Bronchial epithelial cell (primary cell): ENCODE measurements around the gene MPP3. TPM values are rescaled to one million over a fixed set of nuclear protein-coding genes. Genes with fewer than 3 reads are reported as not detected.

ENCODE experiments used
- DNase-seq: peaks from one replicate; pipeline ENCODE4 v3.0.0-alpha.2; 2010; ENCODE audit warnings: low read depth
- FAIRE-seq: peaks from 2 replicates; lab custom pipeline; 2011; peaks lifted over from hg19 to GRCh38; lab: Jason Lieb, UNC
- H3K27me3 ChIP-seq: 2 replicates; pipeline ENCODE4 v1.5.1; 2011; ENCODE audit warnings: low read length; ENCODE audit not compliant: control insufficient read depth, insufficient read depth
- H3K36me3 ChIP-seq: 2 replicates; pipeline ENCODE4 v1.5.1; 2011; ENCODE audit warnings: low read length; ENCODE audit not compliant: control insufficient read depth, insufficient read depth
- H3K4me3 ChIP-seq: 2 replicates; pipeline ENCODE4 v1.5.1; 2011; ENCODE audit warnings: mild to moderate bottlenecking, low read depth, low read length, control low read depth
- total RNA-seq: library from RNA; depleted of rRNA; stranded (reverse); fragments of >200 nt; gene quantifications from 2 replicates; pipeline ENCODE4 v1.2.1, GENCODE V29; 2014
- TF ChIP-seq, protein P1 (sequence below): IDR thresholded peaks from 2 replicates; pipeline ENCODE4 v1.5.1; 2011; ENCODE audit warnings: mild to moderate bottlenecking, moderate library complexity, low read length, control low read depth, inconsistent platforms; ENCODE audit not compliant: insufficient read depth, severe bottlenecking

Gene MPP3
- total RNA-seq, 1 donor from 2014 or later: 9.7 TPM

DNA sequence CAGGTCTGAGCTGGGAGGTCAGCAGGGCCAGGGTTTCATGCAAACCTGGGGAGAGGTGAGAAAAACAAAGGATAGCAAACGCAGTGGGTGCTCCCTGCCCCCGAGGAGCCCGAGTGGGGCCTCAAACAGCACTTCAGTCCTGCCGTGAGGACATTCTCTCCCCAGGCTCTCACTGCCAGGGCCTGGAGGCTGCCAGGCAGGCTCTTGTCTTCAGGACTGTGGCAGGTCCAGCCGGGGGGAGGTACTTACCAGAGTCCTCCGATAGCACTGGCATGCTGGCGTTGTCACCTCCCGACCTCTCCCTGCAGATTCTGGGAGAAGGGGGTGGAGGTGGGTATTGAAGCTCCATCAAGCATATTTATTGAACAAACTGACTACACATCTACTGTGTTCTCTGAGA is 1.3 kb downstream of the MPP3 start:
- Histone ChIP-seq H3K4me3 (no peak overlapping the region), H3K36me3 (peaks cover 17% of the 10 kb centered on the region), H3K27me3 (no peaks in the 10 kb centered on the region)
- TF ChIP-seq, protein P1, sequence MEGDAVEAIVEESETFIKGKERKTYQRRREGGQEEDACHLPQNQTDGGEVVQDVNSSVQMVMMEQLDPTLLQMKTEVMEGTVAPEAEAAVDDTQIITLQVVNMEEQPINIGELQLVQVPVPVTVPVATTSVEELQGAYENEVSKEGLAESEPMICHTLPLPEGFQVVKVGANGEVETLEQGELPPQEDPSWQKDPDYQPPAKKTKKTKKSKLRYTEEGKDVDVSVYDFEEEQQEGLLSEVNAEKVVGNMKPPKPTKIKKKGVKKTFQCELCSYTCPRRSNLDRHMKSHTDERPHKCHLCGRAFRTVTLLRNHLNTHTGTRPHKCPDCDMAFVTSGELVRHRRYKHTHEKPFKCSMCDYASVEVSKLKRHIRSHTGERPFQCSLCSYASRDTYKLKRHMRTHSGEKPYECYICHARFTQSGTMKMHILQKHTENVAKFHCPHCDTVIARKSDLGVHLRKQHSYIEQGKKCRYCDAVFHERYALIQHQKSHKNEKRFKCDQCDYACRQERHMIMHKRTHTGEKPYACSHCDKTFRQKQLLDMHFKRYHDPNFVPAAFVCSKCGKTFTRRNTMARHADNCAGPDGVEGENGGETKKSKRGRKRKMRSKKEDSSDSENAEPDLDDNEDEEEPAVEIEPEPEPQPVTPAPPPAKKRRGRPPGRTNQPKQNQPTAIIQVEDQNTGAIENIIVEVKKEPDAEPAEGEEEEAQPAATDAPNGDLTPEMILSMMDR: no peak
- no peak for FAIRE-seq
- DNase-seq: no peak

DNA sequence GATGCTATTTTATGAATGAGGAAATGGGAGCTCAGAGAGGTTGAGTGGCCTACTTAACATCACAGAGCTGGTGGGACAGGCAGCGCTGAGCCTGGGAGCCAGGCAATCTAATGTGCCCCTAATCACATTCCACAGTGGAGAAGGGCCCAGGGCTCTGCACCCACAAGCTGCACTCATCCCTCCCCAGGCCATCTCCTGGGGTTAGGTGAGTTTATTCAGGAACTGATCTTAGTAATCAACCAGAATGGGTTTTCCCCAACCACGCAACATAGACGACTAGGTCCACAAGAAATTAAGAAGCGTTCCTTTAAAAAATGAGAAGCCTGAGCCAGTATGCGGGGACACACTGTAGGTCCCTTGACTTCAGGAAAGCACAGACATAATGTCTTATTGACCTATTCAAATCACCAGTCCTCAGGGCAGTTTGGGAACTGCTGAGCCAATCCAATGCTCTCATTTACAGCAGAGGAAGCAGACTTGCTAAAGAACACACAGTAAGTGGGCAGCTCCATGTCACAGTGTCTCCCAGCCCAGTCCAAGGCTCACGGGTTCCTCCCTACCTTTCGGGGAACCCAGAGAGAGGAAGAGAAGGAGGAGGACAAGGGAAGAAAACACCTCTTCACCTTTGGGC is 2.3 kb downstream of the MPP3 start:
- FAIRE-seq (no peak), DNase-seq (no peak)
- TF ChIP-seq, protein P1: no peak
- H3K4me3 ChIP-seq: no peak overlapping the region
- H3K27me3 ChIP-seq: no peaks in the 10 kb centered on the region
- peaks cover 23% of the 10 kb centered on the region for H3K36me3 ChIP-seq

- no peak for DNase-seq
- H3K4me3 ChIP-seq: no peak overlapping the region
- FAIRE-seq: no peak
- H3K27me3 ChIP-seq: no peaks in the 10 kb centered on the region
- TF ChIP-seq, protein P1: no peak
- peaks cover 26% of the 10 kb centered on the region for H3K36me3 ChIP-seq
Measured at GRCh38 chr17:43829738-43830137, 3.2 kb downstream of the MPP3 start.

- TF ChIP-seq, protein P1: no peak
- FAIRE-seq: no peak
- H3K4me3 ChIP-seq: no peak overlapping the region
- H3K36me3 ChIP-seq: peaks cover 28% of the 10 kb centered on the region
- no peaks in the 10 kb centered on the region for H3K27me3 ChIP-seq
- DNase-seq: no peak
Measured at GRCh38 chr17:43827596-43827995, 5.3 kb downstream of the MPP3 start.

DNA sequence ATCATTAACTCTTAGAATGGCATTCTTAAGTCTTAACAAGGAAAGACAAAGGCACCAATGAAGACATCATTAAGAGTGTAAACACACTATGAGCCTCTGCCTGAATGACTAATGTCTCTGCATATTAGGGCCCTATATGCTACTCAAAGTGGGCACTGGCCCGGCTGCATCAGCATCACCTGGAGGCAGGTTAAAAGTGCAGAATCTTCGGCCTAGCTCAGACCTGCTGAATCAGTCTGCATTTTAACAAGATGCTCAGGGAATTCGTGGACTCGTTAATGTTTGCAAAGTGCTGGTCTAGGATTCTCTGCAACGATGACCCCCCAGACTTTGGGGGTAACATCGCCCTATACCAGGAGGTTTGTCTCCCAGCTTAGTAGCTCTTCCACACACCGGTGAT is 6.7 kb downstream of the MPP3 start:
- H3K4me3 ChIP-seq: no peak overlapping the region
- FAIRE-seq: peak; percentile 50

More for the DNA sequence above, 6.7 kb downstream of the MPP3 start:
- Histone ChIP-seq H3K36me3 (peaks cover 26% of the 10 kb centered on the region), H3K27me3 (no peaks in the 10 kb centered on the region)
- TF ChIP-seq, protein P1: no peak
- DNase-seq: no peak
